Breast epithelium (tissue), 3 donors: Measurements from ENCODE around the gene FUT2.

ENCODE experiments used
- CTCF ChIP-seq, 3 donors: fragments of 450-650 bp; IDR thresholded peaks; one replicate each; pipeline ENCODE4 v1.5.1; 2016 to 2017; ENCODE audit warnings: antibody characterized with exemption in 3 of 3, mild to moderate bottlenecking in 3 of 3, moderate library complexity in 3 of 3
- POLR2A ChIP-seq: fragments of 450-650 bp; IDR thresholded peaks from one replicate; pipeline ENCODE4 v1.6.1; 2016; ENCODE audit warnings: antibody characterized with exemption, mild to moderate bottlenecking, moderate library complexity
- POLR2AphosphoS5 ChIP-seq, 3 donors: sonication (generic); formaldehyde crosslinking; IDR thresholded peaks; one replicate each; pipeline ENCODE4 v1.6.1; 2017; ENCODE audit warnings: antibody characterized with exemption in 3 of 3

GRCh38 chr19:48738557-48739403 lies 43.0 kb downstream of the FUT2 start:
- TF ChIP-seq CTCF (IDR thresholded peaks at IDR 0.05) (no peak), POLR2A (no peak), POLR2AphosphoS5 (IDR thresholded peaks at IDR 0.05) (peak in 1 of 3 donors; percentile 26)
